Measurements from ENCODE around the gene RNF41.
A peak's percentile ranks its signal among the peaks of the same experiment; 100 is the strongest.
"Not testable (repeated sequence)": the region's sequence is repeated elsewhere in the genome, so short reads cannot be mapped to it uniquely, and the experiment has no call there.

Gene RNF41

DNA sequence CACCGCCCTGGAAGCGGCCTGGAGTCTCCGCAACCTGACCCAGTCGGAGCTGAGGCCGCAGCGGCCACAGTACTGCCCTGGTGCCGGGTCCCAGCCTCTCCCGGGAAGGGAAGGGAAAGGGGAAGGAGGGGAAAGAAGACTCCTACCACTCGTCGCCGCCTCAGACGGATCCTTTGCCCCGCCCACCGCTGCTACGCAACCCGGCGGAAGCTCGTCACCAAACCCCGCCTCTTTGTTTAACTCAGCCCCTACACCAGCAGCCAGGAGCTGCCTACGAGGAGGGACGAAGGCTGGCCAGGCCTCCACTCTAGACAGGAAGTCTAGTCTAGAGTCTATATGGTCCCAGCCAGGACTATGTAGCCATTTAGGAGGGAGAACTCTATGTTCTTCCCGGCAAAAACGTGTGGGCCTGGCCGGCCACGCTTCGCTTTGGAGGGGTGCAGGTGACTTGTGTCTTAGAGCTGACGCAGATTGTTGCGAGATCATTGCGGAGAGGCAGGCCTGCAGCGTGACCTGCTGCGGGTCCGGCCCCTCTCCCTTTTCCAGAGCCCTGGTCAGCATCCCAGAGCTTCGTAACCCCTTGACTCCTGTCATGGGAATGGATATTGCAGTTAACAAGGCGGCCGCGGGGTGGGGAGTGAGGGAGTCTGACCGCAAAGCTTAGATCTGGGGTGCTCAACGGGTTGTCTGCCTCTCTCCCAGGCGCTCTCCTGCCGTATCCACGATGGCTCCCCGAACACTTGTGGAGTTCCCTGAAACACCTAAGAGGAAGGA lies at the start of gene RNF41:
TSS of gene RNF41 (minus strand) at position 166 of the 774 bp plus-strand sequence. CDS start 7,875 bp downstream, outside the sequence.
- peak; percentile 87 for DNase-seq (ENCODE audit: low read depth)

- no peak for DNase-seq (ENCODE audit: low read depth)
These were observed 49.3 kb upstream of the RNF41 start for GRCh38 chr12:56271031-56271430.

DNA sequence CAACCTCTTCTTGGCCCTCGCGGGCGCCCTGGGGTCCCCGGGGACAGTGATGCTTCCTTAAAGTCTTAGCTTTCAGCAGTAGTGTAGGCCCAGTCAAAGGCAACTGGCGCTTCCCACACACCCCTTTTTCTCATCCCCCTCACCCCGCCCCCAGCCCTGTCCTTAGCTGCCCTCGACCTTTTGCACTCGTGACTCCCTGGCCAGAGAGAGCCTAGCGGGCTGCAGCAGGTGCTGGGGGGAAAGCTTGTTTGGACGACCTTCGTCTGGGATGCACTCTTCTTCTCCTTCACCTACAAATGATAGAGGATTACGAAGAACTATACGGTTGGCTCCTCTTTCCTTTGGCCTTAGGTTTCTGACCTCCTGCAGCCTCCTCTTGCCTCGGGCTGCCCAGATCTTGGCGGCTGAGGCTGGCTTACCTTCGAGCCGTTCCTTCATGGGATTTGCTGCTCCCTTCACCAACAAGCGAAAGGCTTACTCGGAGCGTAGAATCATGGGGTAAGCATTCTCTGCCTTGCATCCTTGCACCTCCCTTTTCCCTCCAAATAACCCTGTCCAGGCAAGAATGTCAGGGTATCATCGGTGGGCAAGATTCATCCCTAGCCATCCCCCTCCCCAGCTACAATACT lies 45.8 kb upstream of the RNF41 start:
- no peak for DNase-seq (ENCODE audit: low read depth)

DNA sequence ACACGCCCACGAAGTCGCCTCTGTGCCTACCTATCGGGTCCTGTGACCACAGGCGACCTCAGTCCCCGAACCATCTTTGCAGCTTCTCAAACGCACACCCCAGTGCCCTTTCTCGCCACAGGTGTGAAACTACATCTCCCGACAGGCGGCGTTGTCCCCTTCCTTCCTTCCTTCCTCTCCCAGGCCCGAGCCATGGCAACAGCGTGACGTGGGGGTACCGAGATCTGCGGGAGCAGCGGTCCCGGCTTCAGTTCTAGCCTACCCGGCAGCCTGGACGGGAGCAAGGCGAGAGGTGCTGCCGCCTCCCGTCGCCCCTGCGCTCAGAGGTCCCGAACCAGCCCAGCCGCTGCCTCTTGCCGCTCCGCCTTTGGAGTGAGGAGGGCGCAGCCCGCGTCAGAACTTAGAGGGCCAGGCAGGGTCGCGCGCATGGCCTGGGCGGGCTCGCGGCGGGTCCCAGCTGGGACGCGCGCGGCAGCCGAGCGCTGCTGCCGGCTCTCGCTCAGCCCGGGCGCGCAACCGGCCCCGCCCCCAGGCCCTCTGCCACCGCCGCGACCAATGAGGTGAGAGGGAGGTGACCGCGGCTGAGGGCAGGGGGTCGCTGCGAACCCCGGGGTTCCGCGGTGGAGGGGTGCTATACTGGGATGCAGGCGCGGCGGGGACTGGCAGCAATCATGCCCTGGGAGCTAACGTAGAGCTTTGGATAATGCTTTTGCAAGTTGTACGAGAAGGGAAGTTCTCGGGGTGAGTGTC lies 45.1 kb upstream of the RNF41 start, which contains the start of gene COQ10A:
TSS of gene COQ10A (plus strand) at position 250 of the 750 bp plus-strand sequence. CDS start at position 427, 177 bp downstream.
- DNase-seq (ENCODE audit: low read depth), result peak; percentile 70

DNA sequence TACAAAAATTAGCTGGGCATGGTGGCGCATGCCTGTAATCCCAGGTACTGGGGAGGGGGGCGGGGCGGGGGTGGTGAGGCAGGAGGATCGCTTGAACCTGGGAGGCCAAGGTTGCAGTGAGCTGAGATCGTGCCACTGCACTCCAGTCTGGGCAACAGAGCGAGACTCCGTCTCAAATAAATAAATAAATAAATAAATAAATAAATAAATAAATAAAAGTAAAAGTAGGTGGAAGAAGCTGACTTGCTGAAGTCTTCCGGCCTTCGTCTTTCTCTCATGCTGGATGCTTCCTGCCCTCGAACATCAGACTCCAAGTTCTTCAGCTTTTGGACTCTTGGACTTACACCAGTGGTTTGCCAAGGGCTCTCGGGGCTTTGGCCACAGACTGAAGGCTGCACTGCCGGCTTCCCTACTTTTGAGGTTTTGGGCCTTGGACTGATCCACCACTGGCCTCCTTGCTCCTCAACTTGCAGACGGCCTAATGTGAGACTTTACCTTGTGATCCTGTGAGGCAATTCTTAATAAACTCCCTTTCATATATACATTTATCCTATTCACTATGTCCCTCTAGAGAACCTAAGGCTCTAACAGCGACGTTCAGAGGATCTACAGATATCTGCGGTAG lies 44.5 kb upstream of the RNF41 start:
- DNase-seq (ENCODE audit: low read depth), result not testable (repeated sequence)

DNA sequence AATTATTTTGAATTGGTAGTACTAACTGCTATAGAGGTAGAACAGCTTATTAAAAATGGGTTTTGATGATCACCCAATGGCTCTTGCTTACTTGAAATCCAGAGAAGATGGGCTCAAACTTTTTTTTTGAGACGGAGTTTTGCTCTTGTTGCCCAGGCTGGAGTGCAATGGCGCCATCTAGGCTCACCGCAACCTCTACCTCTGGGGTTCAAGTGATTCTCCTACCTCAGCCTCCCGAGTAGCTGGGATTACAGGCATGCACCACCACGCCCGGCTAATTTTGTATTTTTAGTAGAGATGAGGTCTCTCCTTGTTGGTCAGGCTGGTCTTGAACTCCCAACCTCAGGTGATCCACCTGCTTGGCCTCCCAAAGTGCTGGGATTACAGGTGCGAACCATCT lies 41.2 kb upstream of the RNF41 start:
- not testable (repeated sequence) for DNase-seq (ENCODE audit: low read depth)

DNA sequence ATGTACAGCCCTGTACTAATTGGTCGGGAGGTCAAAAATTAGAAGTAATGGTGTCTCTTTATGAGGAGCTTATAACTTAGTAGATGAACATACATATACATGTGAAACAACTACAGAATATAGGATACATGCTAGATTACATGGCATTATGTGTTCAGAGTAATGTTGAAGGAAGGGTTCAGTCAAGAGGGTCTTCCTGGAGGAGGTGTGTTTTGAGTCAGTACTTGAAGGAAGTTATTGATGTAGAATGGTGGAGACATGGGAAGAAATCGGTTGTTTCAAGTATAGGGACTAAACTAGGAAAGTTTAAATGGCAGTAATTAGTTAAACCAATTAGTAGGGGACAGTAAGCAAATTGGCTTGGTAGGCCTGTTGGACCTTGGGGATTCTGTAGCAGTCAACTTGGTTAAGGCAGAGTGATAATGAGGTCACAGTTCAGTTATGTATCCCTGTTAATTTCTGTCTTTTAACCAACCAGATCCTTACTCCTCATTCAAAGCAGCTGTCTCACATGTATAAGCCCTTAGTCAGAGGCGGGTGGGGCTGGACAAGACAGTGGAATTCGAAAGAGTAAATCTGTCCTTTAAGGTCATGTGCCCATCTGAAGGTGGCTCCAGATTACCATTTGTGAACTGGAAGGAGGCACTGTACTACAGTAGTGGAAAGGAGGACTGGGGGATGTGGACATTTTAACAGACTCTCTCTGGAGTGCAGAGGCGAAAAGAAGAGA lies 39.9 kb upstream of the RNF41 start:
- DNase-seq (ENCODE audit: low read depth), result no peak

DNA sequence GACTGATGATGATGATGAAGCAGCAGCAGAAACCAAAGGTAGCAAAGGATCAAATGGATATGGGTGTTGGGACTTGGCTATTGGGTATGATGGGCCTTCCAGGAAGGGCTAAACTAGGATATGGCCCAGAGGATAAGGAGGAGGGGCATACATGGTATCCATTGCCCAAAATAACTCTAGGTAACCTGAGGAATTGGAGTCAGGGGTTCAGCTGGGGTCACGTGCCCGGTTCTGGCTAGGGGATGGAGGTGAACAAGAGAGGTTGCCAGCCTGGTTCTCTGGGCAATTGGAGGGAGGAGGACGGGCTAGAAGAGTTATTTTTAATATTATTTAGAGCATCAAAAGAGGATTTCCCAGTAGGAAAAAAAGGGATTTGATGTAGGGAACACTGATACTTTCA lies 39.2 kb upstream of the RNF41 start:
- no peak for DNase-seq (ENCODE audit: low read depth)

GRCh38 chr12:56260380-56260779 lies 38.7 kb upstream of the RNF41 start:
- DNase-seq (ENCODE audit: low read depth), result no peak

- no peak for DNase-seq (ENCODE audit: low read depth)
These were observed 37.1 kb upstream of the RNF41 start for GRCh38 chr12:56258820-56259183.

GRCh38 chr12:56258068-56258819 lies 36.5 kb upstream of the RNF41 start, which contains the start of gene ANKRD52:
Gene ANKRD52 (minus strand): TSS chr12:56258384. CDS start chr12:56258269, 115 bp downstream.
- DNase-seq (ENCODE audit: low read depth), result peak; percentile 57

DNA sequence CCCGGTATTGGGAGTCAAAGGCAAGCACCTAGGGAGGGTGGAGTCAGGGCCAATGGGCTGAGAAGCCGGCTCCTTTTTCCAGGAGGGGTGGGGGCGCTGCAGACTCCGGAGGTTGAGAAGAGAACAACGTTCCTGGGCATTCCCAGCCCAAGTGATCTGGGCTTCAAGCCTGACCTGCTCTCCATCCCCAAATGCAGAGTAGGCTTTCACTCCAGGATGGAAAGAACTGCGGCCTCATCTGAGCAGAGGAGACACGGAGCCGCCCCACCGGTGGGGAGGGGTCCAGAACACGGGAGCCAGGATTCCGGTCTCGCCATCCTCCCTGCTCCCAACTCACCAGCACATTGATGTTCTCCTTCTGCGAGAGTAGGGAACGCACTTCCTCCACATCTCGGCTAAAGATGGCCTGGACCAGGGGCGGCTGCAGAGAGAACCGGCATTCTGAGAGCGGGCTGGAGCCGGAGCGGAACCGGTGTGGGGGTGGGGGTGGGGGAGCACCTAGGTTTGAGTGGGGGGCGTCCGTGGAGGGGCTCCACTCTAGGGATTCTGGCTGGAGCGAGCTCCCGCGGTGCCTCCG lies 35.9 kb upstream of the RNF41 start:
- DNase-seq (ENCODE audit: low read depth), result no peak

DNA sequence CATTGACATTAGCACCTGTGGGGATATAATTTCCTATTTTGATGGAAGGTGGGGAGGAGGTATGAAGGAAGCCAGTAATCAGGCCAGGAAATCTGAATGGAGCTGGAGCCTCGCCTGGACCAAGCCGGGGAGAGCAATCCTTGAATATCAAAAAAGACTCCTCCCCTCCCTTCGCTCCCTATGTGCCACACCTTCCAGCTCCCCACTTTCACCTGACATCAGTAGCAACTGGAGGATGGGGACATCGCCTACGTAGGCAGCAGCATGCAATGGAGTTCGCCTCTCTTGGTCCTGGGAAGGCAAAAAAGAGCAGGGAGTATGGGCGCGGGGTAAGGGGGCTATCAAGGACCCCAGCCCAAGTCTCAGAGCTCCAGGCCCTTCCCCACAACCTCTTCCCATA lies 35.3 kb upstream of the RNF41 start:
- no peak for DNase-seq (ENCODE audit: low read depth)

DNA sequence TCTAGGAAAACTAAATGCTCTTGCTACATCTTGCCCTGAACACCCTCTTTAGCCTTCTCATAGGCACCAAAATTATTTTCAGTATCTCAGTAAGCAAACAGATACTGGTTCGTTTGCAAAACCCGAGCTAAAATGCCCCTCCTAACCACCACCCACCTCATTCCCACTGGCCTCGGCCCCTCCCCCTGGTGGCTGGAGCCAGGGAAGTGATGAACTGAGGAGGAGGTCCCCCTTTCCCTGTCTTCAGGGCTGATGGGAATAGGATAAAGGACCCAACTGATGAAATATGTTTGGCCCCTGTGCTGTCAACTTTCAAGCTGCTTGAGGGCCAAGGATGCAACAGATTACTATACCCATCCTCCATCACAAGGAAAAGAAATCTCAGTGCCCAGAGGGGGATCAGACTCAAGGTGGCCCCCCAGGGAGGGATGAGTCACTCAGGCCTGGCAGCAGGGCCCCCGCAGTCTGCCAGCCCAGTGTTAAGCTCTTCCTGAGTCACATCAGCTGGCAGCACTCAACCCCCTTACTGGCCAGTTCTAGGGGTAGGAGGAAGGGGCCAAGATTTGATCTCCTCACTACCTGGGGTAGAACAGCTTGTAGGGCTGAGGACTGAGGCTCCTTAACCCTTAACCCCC lies 34.7 kb upstream of the RNF41 start:
- DNase-seq (ENCODE audit: low read depth), result no peak

GRCh38 chr12:56255671-56256070 lies 33.9 kb upstream of the RNF41 start:
- no peak for DNase-seq (ENCODE audit: low read depth)

- no peak for DNase-seq (ENCODE audit: low read depth)
These were observed 31.4 kb upstream of the RNF41 start for GRCh38 chr12:56253091-56253490.

GRCh38 chr12:56252649-56253048 lies 30.9 kb upstream of the RNF41 start:
- no peak for DNase-seq (ENCODE audit: low read depth)

DNA sequence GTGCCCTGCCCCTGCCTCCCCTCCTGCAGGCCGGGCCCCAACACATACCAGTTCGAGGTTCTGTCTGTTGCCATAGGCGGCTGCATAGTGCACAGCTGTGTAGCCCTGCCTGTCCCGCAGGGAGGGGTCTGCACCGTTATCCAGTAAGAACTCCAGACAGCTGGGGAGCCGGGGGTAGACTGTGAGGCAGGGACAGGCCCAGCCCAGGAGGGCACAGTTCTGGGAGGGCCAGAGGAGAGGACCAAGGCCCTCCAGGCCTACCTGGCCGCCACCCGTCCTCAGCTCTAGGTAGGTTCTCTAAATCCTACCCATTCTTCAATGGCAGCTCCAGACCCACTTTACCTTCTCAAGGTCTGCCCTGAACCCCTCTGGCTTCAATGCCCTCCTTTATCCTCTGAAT lies 27.0 kb upstream of the RNF41 start:
- DNase-seq (ENCODE audit: low read depth), result no peak

- no peak for DNase-seq (ENCODE audit: low read depth)
These were observed 26.2 kb upstream of the RNF41 start for GRCh38 chr12:56247923-56248322.

DNA sequence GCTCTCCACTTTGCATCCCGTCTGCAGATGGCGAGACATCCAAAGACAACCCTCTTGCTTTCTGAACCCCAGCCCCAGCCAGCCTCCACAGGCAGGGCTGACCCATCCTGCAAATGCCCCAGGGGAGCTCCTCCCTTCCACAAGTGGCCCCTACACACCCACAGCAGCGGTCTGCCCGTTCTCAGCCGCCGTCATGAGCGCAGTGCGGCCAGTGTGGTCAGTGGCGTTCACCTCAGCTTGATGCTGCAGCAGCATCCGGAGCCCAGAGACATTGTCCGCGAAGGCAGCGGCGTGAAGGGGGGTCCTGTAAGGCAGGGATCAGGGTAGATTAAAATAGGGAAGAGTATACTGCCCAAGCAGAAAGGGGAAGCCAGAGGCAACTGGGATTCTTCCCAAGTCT lies 22.8 kb upstream of the RNF41 start:
- DNase-seq (ENCODE audit: low read depth), result no peak

All from stimulated activated CD8-positive, alpha-beta memory T cell treated with anti-CD3 and anti-CD28 coated beads, Interleukin-15, amount 100 ng/mL, for 24 hours (primary cell).